Adrenal gland (tissue), 5 donors: ENCODE data around the gene GRB14.

Source experiments
- CTCF ChIP-seq, 6 experiments: fragments of 450-650 bp in 4 of 6; fragments of 200-600 bp in 2 of 6; sonication (generic) in 1 of 6; IDR thresholded peaks; 1 replicate in 5 of 6; 2 replicates in 1 of 6; pipeline versions ENCODE4 v1.5.1 to v1.8.0; 2016 to 2021; ENCODE audit warnings: antibody characterized with exemption in 6 of 6, mild to moderate bottlenecking in 2 of 6, moderate library complexity in 1 of 6
- POLR2A ChIP-seq, 2 donors: fragments of 450-650 bp; IDR thresholded peaks; one replicate each; pipeline ENCODE4 v1.6.1; 2017; ENCODE audit warnings: antibody characterized with exemption in 2 of 2, mild to moderate bottlenecking in 2 of 2, moderate library complexity in 1 of 2
- donor health status: DM: no; HTN: no; CAD: no.

GRCh38 chr2:164523726-164524125, 97.6 kb downstream of the GRB14 start:
- no peak for TF ChIP-seq POLR2A (IDR thresholded peaks at IDR 0.05)
- TF ChIP-seq CTCF (IDR thresholded peaks at IDR 0.05) = no peak
